Testis (tissue), 2 donors: ENCODE data around the gene MYO1G.

ENCODE experiments used
- CTCF ChIP-seq, 3 experiments: fragments of 450-650 bp in 2 of 3; fragments of 200-600 bp in 1 of 3; sonication (generic) in 1 of 3; IDR thresholded peaks; one replicate each; pipeline ENCODE4 v1.5.1; 2016 to 2019; ENCODE audit warnings: antibody characterized with exemption in 3 of 3, mild to moderate bottlenecking in 2 of 3, moderate library complexity in 1 of 3
- POLR2A ChIP-seq: fragments of 450-650 bp; IDR thresholded peaks from one replicate; pipeline ENCODE4 v1.6.1; 2017; ENCODE audit warnings: antibody characterized with exemption, mild to moderate bottlenecking, moderate library complexity

- TF ChIP-seq CTCF (IDR thresholded peaks at IDR 0.05): no peak
- no peak for TF ChIP-seq POLR2A
Observed at GRCh38 chr7:44982970-44983369, 4.2 kb upstream of the MYO1G start.
